ENCODE results near the gene AOC2.
"Not testable (repeated sequence)": the region's sequence is repeated elsewhere in the genome, so short reads cannot be mapped to it uniquely, and the experiment has no call there.

Gene AOC2

GRCh38 chr17:42853968-42854790 is 9.8 kb downstream of the AOC2 start:
- no peak for DNase-seq (ENCODE audit: low read depth in 2 of 2)

GRCh38 chr17:42855048-42855596 is 10.7 kb downstream of the AOC2 start:
- DNase-seq (ENCODE audit: low read depth in 2 of 2), result no peak

GRCh38 chr17:42856093-42856492 is 11.7 kb downstream of the AOC2 start:
- DNase-seq (ENCODE audit: low read depth in 2 of 2), result not testable (repeated sequence)

- not testable (repeated sequence) for DNase-seq (ENCODE audit: low read depth in 2 of 2)
Measured at GRCh38 chr17:42856516-42856915, 12.1 kb downstream of the AOC2 start.

- no peak for DNase-seq (ENCODE audit: low read depth in 2 of 2)
Measured at GRCh38 chr17:42857389-42857788, 13.0 kb downstream of the AOC2 start.

- no peak for DNase-seq (ENCODE audit: low read depth in 2 of 2)
Measured at GRCh38 chr17:42865638-42866094, 21.3 kb downstream of the AOC2 start.

GRCh38 chr17:42866216-42866615 is 21.8 kb downstream of the AOC2 start:
- no peak for DNase-seq (ENCODE audit: low read depth in 2 of 2)

GRCh38 chr17:42866631-42867575 is 22.5 kb downstream of the AOC2 start:
- DNase-seq (ENCODE audit: low read depth in 2 of 2), result no peak

- DNase-seq (ENCODE audit: low read depth in 2 of 2), result not testable (repeated sequence)
Measured at GRCh38 chr17:42867694-42868261, 23.4 kb downstream of the AOC2 start.

- no peak for DNase-seq (ENCODE audit: low read depth in 2 of 2)
Measured at GRCh38 chr17:42868338-42868737, 24.0 kb downstream of the AOC2 start.

- no peak for DNase-seq (ENCODE audit: low read depth in 2 of 2)
Measured at GRCh38 chr17:42871647-42872046, 27.3 kb downstream of the AOC2 start.

GRCh38 chr17:42872251-42872965 is 28.0 kb downstream of the AOC2 start:
- no peak for DNase-seq (ENCODE audit: low read depth in 2 of 2)

GRCh38 chr17:42873315-42873714 is 28.9 kb downstream of the AOC2 start:
- DNase-seq (ENCODE audit: low read depth in 2 of 2), result no peak

- DNase-seq (ENCODE audit: low read depth in 2 of 2), result not testable (repeated sequence)
Measured at GRCh38 chr17:42873932-42874695, 29.7 kb downstream of the AOC2 start.

- no peak for DNase-seq (ENCODE audit: low read depth in 2 of 2)
Measured at GRCh38 chr17:42877037-42877436, 32.7 kb downstream of the AOC2 start.

GRCh38 chr17:42878123-42878880 is 33.9 kb downstream of the AOC2 start:
- DNase-seq (ENCODE audit: low read depth in 2 of 2), result no peak

- no peak for DNase-seq (ENCODE audit: low read depth in 2 of 2)
Measured at GRCh38 chr17:42878924-42879595, 34.7 kb downstream of the AOC2 start.

- no peak for DNase-seq (ENCODE audit: low read depth in 2 of 2)
Measured at GRCh38 chr17:42879596-42879985, 35.2 kb downstream of the AOC2 start.

- no peak for DNase-seq (ENCODE audit: low read depth in 2 of 2)
Measured at GRCh38 chr17:42880776-42881310, 36.5 kb downstream of the AOC2 start.

All from activated CD4-positive, alpha-beta T cell treated with anti-CD3 and anti-CD28 coated beads for 24 hours (primary cell).